A549 (cell line): Measurements from ENCODE around the gene CABP2.

Experiments used
- BCL3 ChIP-seq: fragments of >200 bp; sonication (Bioruptor Twin); formaldehyde crosslinking; IDR thresholded peaks from 3 replicates; pipeline ENCODE4 v1.6.1; 2016
- CTCF ChIP-seq: fragments of >200 bp; sonication (Bioruptor Twin); formaldehyde crosslinking; IDR thresholded peaks from 3 replicates; pipeline ENCODE4 v1.5.1; 2016
- EHMT2 ChIP-seq: fragments of 200-600 bp; sonication (generic); IDR thresholded peaks from 2 replicates; pipeline ENCODE4 v1.6.1; 2016; ENCODE audit warnings: antibody characterized with exemption, low read depth, mild to moderate bottlenecking, moderate library complexity
- ELK1 ChIP-seq: fragments of 150-350 bp; IDR thresholded peaks from 2 replicates; pipeline ENCODE4 v1.6.1; 2014; ENCODE audit warnings: low read depth, mild to moderate bottlenecking, low read length
- JUN ChIP-seq, 2 experiments: fragments of >200 bp; sonication (Bioruptor Twin); formaldehyde crosslinking; IDR thresholded peaks; 2 replicates in 1 of 2; 3 replicates in 1 of 2; pipeline ENCODE4 v1.6.1; 2016 to 2017
- NPAS2 ChIP-seq: fragments of 250-450 bp; sonication (Bioruptor Pico); IDR thresholded peaks from 2 replicates; pipeline ENCODE4 v1.8.0; 2022; ENCODE audit warnings: mild to moderate bottlenecking, moderate library complexity, borderline replicate concordance
- POLR2A ChIP-seq: IDR thresholded peaks from 2 replicates; pipeline ENCODE4 v1.6.1; 2012; ENCODE audit warnings: mild to moderate bottlenecking, low read length
- USF2 ChIP-seq: fragments of 450-650 bp; IDR thresholded peaks from 2 replicates; pipeline ENCODE4 v1.6.1; 2014; ENCODE audit warnings: antibody characterized with exemption

- TF ChIP-seq CTCF (no peak), POLR2A (no peak), ELK1 (no peak), NPAS2 (no peak), USF2 (no peak), JUN (IDR thresholded peaks at IDR 0.05) (no peak), BCL3 (no peak), EHMT2 (no peak)
Observed at GRCh38 chr11:67522338-67522737, 908 bp downstream of the CABP2 start.
